GM12878 (cell line): ENCODE data around the gene RBM45. TPM values are rescaled to one million over a fixed set of nuclear protein-coding genes. Genes with fewer than 3 reads are reported as not detected.

Source experiments
- CEBPZ ChIP-seq: fragments of 150-350 bp; IDR thresholded peaks from 2 replicates; pipeline ENCODE4 v1.6.1; 2016; ENCODE audit warnings: low read depth, low read length
- KLF5 ChIP-seq: fragments of 450-650 bp; IDR thresholded peaks from 2 replicates; pipeline ENCODE4 v1.6.1; 2014; ENCODE audit warnings: mild to moderate bottlenecking; ENCODE audit not compliant: partially characterized antibody
- NKRF ChIP-seq: fragments of 450-650 bp; conservative IDR thresholded peaks from 2 replicates; pipeline ENCODE4 v1.6.1; 2017; ENCODE audit warnings: mild to moderate bottlenecking, moderate library complexity
- NRF1 ChIP-seq: conservative IDR thresholded peaks from 2 replicates; pipeline ENCODE4 v1.6.1; 2011; ENCODE audit warnings: mild to moderate bottlenecking, low read depth, low read length, improper control_type of control experiment
- PAX5 ChIP-seq: IDR thresholded peaks from 2 replicates; pipeline ENCODE4 v1.6.1; 2011; ENCODE audit warnings: low read depth, low read length, borderline replicate concordance
- SUZ12 ChIP-seq: fragments of 200-600 bp; sonication (generic); IDR thresholded peaks from one replicate; pipeline ENCODE4 v1.6.1; 2018; ENCODE audit warnings: antibody characterized with exemption, mild to moderate bottlenecking; ENCODE audit not compliant: unreplicated experiment
- YY1 ChIP-seq: IDR thresholded peaks from 2 replicates; pipeline ENCODE4 v1.6.1; 2011; ENCODE audit warnings: low read depth, mild to moderate bottlenecking, low read length
- ZNF687 ChIP-seq: fragments of 450-650 bp; IDR thresholded peaks from 2 replicates; pipeline ENCODE4 v1.6.1; 2017; ENCODE audit warnings: mild to moderate bottlenecking, moderate library complexity
- polyA plus RNA-seq, 11 experiments: library from polyadenylated mRNA; depleted of rRNA in 4 of 11; unstranded in 6 of 11; stranded (reverse) in 5 of 11; fragments of >200 nt; fragmentation: Nextera tagmentation in 4 of 11; fragmentation: Illumina TruSeq in 1 of 11; extraction: Ambion mirVana in 4 of 11; extraction: Trizol in 1 of 11; gene quantifications; 1 replicate in 1 of 11; 2 replicates in 10 of 11; pipeline versions ENCODE4 v1.2.1 to v1.2.3, GENCODE V29; 2011 to 2016; ENCODE audit warnings: inconsistent platforms in 2 of 11, missing spikeins in 2 of 11, low read depth in 1 of 11
- total RNA-seq, 4 experiments: library from RNA; depleted of rRNA in 3 of 4; stranded (reverse); fragments of >200 nt in 3 of 4; fragmentation: Illumina TruSeq in 1 of 4; extraction: Trizol in 1 of 4; gene quantifications; 2 replicates each; pipeline versions ENCODE4 v1.2.1 to v1.2.3, GENCODE V29; 2013 to 2021

RBM45 gene
- total and polyA plus RNA-seq, 10 of the 15 experiments (the other 5 are each of a cell fraction or from before 2014, with no cell fraction given) = 6.2 to 21.7 (median 14.6) TPM

- TF ChIP-seq ZNF687 (no peak), CEBPZ (no peak), KLF5 (no peak), PAX5 (no peak), SUZ12 (no peak), NKRF (no peak), NRF1 (no peak), YY1 (no peak)
These were observed 29.7 kb upstream of the RBM45 start (continued) for GRCh38 chr2:178082408-178083045.
